HG02571 (cell line): Measurements from ENCODE around the gene SNX8.
"Not testable (repeated sequence)": the region's sequence is repeated elsewhere in the genome, so short reads cannot be mapped to it uniquely, and the experiment has no call there.

ENCODE experiments used
- ATAC-seq: cut with Tn5 transposase; IDR thresholded peaks from one replicate; pipeline ENCODE4 v1.9.1; 2021; ENCODE audit warnings: mild to moderate bottlenecking, moderate library complexity; ENCODE audit not compliant: unreplicated experiment

SNX8 gene, protein sequence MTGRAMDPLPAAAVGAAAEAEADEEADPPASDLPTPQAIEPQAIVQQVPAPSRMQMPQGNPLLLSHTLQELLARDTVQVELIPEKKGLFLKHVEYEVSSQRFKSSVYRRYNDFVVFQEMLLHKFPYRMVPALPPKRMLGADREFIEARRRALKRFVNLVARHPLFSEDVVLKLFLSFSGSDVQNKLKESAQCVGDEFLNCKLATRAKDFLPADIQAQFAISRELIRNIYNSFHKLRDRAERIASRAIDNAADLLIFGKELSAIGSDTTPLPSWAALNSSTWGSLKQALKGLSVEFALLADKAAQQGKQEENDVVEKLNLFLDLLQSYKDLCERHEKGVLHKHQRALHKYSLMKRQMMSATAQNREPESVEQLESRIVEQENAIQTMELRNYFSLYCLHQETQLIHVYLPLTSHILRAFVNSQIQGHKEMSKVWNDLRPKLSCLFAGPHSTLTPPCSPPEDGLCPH

DNA sequence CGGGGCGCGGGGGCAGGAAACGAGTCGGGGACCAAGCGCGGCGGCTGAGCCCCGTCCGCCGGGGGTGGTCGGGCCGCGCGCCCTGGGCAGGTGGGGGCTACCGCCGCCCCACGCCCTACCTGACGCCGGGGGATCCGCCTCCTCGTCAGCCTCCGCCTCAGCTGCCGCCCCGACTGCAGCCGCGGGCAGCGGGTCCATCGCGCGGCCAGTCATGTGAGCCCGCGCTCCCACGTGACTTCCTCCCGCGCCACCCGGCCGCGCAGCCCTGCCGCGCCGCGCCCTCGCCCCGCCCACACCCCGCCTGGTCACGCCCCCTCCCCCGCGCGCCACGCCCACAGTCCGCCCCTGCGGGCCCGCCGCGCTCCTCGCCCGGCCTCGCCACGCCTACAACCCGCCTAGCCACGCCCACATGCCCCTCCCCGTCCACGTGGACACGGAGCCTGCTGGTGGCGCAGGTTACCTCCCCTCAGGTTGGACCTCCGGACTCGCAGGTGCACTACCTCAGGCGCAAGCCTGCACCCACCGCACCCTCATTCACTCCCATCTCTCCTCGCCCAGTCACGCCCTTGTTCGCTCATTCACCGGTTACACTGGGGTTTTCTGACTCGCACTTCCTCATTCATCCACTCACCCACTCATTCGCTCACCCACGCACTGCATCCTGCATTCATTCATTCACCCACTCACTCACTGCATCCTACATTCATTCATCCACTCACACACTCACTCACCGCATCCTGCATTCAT lies at the start of gene SNX8:
SNX8 (minus strand) TSS at position 233 of the 747 bp plus-strand sequence; CDS start at position 213, 20 bp downstream.
- ATAC-seq: peak; percentile 78

DNA sequence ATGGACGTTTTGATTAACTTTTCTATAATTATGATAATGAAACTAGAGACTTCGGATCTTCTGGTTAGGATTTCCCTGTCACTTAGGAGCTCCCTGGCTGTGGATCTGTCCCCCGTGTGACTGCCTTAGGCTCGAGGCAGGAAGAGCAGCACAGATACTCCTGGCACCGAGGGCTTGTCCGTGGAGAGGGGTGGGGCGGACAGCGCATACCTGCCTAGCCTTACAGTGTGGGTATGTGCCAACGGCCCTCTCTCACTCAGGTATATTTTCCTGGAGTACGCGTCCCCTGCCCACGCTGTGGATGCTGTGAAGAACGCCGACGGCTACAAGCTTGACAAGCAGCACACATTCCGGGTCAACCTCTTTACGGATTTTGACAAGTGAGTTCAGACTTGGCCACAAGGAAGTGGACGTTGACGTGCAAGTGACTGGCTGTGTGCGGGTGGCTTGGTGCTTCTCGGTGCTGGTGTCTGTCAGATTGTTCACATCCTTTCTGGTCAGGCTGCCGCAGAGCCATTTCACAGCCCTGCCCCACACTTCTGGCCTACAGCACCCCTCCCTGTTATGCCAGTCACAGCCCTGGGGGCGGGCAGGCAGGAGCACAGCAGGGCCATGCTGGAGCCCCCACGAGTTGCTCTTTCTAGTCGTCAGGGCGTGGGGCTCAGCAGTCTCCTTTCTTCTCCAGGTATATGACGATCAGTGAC lies 48.3 kb upstream of the SNX8 start:
- ATAC-seq: no peak

DNA sequence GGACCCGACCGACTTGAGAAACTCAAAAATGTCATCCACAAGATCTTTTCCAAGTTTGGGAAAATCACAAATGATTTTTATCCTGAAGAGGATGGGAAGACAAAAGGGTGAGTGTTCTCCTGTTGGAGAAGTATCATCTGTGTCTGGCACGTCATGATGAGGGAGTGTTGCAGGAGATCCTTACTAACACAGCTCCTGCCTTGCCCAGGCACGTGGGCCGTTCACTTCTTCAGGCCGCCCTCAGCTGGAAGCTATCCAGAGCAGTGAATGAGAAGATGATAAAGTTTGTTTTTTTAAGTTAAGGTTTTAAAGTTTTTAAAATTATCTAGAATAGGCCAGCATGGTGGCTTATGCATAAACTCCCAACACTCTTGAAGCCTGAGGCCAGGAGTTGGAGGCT lies 46.6 kb upstream of the SNX8 start:
- ATAC-seq: no peak

DNA sequence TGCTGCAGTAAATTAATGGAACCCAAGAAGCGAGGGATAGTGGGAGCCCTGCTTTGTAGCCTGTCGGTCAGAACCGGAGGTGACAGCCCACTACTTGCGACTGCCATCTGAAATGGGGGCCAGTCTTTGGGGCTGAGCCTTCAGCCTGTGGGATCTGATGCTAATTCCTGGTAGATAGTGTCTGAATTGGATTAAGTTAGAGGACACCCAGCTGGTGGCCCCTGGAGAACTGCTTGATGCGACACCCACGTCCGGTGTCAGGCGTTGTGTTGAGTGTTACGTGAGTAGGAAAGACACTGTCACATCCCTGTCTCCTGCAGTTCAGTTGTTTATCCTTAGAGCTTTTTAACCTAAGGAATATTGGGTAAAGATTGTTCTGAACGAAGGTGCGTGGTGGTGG lies 45.4 kb upstream of the SNX8 start:
- no peak for ATAC-seq

DNA sequence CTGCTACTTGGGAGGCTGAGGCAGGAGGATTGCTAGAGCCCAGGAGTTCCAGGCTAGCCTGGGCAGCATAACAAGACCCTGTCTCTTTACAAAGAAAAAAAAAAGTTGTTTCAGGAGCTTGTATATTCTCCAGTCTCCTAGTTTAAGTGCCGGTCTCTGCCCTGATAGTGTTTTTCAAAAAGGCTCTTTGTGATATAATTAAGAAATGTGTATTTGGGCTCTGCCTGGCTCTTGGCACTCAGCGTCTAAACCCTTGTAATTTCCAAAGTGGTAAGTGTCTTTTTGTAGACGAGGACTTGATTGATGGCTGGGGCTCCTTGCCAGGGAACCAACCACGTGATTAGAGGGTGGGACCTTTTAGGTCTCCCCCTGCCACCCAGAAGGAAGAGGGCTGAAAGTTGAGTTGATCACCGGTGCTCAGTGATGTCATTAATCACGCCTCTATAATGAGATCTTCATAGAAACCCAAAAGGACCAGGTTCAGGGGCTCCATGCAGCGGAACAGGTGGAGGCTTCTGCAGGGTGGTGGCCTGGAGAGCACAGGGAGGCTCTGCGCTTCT lies 44.8 kb upstream of the SNX8 start:
- no peak for ATAC-seq

DNA sequence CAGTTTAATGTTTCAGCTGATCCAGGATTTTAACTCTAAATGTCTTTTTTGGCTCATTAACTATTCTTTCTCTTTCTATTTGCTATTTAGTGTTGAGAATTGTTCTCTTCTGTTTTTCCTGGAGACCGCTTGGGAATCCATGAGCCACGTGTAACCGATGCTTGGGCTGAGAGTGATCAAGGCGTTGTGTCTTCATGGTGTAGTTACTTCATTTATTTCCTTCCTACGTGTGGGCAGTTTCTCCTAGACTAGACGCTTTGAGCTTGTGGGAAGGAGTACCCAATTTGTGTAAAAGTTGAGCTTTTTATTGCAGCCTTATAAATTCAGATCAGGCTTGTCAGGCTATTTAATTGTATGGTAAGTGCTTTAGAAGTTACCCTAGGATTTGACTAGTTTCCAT lies 43.3 kb upstream of the SNX8 start:
- ATAC-seq: no peak

DNA sequence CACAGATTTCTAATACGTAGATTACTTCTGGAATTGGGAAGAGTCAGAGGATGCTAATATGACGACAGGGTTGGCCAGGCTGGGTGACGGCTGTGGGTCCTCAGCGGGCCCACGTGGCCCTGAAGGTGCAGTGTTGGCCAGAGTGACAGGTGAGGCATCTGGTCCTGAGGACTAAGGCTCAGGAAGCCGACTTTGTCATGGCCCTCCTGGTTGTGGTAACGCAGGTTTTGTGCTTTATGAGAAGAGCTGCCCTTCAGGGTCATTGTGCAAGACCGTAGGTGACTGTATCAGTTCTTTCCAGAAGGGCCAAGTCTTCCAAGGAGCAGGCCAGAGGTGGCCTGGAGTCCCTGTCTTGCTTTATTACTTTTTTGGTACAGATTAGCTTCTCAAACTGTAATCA lies 42.9 kb upstream of the SNX8 start:
- no peak for ATAC-seq

DNA sequence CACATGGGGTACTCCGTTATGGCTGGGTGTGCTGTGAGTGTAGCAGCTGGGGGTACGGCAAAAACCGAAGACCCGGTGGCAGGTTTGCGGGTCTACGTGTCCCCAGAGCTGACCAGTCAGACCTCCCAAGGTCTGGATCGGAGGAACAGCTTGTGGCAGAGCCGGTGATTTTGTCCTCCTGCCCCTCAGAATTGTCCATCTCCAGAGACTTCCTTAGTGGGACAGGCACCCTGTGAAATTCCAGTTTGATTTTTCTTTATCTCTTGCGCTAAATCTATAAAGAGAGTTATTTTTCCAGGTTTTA lies 41.4 kb upstream of the SNX8 start:
- ATAC-seq: no peak

DNA sequence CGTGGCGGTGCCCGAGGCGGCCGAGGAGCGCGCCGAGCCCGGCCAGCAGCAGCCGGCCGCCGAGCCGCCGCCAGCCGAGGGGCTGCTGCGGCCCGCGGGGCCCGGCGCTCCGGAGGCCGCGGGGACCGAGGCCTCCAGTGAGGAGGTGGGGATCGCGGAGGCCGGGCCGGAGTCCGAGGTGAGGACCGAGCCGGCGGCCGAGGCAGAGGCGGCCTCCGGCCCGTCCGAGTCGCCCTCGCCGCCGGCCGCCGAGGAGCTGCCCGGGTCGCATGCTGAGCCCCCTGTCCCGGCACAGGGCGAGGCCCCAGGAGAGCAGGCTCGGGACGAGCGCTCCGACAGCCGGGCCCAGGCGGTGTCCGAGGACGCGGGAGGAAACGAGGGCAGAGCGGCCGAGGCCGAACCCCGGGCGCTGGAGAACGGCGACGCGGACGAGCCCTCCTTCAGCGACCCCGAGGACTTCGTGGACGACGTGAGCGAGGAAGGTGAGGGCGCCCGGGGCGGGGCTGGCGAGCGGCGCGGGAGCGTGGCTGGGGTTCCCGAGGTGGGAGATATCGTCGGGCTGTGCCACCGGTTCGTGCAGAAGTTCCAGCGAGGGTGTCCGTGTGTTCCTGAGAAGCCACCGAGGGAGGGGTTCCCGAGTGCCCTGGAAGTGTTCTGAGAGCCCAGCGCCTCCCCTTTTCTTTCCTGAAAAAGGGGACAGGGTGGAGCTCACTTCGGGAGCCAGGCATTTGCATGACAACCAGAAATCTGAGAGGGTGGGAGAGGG lies 40.9 kb upstream of the SNX8 start:
- peak; percentile 9 for ATAC-seq

DNA sequence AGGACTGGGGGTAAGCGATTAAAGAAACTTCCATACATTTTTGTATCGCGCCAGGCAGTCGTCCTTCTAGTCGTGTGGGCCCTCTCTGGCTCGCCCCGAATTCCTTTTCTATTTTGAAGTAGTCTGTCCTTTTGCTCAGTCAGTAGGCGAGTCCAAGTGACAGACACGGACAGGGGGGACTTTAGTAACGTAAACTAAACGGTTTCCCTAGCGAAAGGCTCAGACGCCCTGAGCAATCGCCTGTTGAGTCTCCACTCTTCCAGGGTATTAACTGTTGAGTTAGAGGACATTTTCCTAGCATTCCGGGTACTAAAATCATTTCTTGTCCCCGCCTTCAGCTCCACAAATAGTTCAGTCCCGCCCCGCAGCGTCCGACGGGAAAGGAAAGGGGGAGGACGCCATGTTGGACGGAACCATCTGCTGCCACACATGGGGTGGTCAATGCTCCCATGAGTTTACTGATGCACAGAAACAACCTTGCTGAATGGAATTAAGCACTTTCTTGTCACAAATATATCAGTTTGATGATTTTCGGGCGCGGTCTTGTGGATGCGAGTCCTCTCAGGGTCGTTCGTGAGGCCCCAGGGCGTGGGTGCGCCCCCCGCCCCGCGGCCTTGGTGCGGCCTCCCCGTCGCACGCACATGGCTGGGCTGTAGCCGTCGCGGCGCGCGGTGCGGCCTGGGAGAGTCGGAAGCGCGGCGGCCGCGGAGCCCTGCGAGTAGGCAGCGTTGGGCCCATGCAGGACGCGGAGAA lies 40.1 kb upstream of the SNX8 start, which contains the start of gene EIF3B:
EIF3B (plus strand) TSS at position 642 of the 753 bp plus-strand sequence; CDS start at position 737, 95 bp downstream.
- peak; percentile 75 for ATAC-seq

DNA sequence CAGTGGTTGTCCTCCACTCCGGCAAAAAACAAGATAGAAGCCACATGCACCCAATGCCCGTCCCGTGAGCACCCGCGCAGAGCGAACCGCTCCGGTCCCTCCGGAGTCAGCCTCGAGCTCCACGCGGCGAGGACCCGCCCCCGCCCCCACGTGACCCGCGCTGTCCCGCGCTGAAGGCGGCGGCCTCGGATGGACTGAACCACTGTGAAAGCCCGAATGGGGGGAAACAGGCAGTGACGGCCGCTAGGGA lies 39.6 kb upstream of the SNX8 start:
- ATAC-seq: peak; percentile 55

DNA sequence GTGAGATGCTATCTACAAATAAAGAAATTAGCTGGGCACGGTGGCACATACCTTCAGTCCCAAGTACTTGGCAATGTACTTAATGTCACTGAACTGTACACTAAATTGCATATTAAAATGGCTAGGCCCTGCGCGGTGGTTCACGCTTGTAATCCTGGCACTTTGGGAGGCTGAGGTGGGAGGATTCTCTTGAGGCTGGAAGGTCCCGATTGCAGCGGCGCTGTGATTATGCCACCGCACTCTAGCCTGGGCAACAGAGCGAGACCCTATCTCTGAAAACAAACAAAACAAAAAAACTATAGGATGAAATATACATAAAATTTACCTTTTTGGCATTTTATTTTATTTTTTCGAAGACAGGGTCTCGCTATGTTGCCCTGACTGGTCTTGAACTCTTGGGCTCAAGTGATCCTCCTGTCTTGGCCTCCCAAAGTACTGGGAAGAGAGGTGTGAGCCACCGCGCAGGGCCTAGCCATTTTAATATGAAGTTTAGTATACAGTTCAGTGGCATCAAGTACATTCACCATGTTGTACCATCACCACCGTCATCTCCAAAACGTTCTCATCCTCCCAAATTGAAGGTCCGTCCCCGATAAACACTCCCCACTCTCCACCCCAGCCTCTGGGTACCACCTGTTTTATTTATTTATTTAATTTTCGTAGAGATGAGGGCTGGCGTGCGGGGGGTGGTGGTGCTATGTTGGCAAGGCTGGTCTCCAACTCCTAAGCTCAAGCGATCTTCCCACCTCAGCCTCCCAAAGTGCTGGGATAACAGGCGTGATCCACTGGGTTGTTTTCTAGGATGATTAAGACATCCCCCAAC lies 39.1 kb upstream of the SNX8 start:
- no peak for ATAC-seq

DNA sequence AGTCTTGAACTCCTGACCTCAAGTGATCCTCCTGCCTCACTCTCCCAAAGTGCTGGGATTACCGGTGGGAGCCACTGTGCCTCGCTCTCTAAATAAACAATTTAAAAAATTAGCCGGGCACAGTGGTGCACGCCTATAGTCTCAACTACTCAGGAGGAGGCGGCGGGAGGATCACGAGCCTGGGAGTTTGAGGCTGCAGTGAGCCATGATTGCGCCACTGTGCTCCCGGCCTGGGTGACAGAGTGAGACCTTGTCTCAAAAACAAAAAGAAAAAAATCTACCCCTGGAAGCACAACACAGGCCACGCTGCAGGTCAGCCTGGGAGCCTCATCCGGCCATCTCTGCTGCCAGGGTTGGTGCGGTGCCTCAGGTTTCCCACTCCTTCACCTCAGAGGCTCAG lies 36.6 kb upstream of the SNX8 start:
- ATAC-seq: no peak

DNA sequence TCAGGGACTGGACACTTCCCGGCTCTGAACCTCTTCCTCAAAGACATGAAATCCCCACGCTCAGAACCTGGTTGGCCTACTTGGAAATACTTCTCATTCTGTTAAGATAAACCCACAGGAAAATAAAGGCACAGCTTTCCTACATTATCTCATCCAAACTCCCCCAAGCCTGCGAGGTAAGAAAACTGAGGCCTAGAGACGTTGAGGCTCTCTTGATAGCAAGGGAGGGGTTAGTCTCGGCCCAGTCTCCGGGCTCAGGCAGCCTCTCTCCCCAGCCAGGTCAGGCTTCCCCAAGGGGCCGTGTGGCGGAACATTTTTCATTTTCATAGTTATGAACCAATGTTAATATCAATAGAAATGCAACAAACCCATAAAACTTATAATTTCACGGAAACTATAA lies 35.8 kb upstream of the SNX8 start:
- ATAC-seq: no peak

DNA sequence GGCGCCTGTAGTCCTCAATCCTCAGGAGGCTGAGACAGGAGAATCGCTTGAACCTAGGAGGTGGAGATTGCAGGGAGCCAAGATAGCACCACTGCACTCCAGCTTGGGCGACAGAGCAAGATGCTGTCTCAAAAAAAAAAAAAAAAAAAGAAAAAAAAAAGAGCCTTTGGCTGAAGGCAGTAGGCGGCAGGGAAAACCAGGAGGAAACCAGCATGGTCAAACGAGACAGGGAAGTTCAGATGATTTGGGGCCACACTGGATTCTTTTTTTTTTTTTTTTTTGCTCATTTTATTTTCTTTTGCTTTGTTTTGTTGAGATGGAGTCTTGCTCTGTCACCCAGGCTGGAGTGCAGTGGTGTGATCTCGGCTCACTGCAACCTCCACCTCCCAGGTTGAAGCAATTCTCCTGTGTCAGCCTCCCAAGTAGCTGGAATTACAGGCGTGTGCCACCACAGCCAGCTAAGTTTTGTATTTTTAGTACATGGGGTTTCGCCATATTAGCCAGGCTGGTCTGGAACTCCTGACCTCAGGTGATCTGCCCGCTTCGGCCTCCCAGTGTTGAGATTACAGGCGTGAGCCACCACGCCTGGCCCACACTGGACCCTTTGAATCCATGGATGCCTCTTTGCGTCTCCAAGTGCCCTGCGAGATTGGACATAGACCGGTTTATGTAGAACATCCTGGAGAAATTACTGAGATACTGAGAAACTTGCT lies 33.3 kb upstream of the SNX8 start:
- not testable (repeated sequence) for ATAC-seq

DNA sequence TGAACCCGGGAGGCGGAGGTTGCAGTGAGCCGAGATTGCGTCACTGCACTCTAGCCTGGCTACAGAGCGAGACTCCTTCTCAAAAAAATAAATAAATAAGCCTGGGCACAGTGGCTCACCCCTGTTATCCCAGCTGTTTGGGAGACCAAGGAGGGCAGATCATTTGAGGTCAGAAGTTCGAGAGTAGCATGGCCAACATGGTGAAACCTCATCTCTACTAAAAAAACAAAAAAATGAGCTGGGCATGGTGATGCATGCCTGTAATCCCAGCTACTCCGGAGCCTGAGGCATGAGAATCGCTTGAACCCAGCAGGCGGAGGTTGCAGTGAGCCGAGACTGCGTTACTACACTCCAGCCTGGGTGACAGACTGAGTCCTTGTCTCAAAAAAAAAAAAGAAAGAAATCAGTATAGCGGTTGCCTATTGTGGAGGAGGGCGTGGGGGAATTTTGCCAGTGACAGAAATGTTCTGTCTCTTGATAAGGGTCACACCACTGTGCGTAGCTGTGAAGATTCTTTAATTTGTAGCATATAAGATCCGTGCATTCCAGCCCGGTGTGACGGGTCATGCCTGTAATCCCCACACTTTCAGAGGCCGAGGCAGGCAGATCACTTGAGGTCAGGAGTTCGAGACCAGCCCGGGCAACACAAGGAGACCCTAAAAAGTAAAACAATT lies 22.5 kb upstream of the SNX8 start:
- ATAC-seq: no peak

DNA sequence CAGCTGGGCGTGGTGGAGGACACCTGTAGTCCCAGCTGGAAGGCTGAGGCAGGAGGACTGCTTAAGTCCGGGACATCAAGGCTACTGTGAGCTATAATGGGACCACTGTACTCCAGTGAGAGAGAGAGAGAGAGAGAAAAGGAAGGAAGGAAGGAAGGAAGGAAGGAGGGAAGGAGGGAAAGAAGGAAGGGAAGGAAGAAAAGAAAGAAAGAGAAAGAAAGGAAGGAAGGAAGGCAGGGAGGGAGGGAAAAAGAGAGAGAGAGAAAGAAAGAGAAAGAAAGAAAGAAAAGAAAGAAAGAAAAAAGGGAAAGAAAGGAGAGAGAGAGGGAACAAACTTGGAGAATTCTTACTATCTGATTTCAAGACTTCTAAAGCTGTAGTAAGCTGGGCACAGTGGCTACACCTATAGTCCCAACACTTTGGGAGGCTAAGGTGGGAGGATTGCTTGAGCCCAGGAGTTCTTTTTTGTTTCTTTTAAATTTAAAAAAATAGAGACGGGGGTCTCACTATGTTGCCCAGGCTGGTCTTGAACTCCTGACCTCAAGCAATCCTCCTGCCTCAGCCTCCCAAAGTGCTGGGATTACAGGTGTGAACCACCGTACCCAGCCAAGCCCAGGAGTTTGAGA lies 18.5 kb upstream of the SNX8 start:
- ATAC-seq: not testable (repeated sequence)

DNA sequence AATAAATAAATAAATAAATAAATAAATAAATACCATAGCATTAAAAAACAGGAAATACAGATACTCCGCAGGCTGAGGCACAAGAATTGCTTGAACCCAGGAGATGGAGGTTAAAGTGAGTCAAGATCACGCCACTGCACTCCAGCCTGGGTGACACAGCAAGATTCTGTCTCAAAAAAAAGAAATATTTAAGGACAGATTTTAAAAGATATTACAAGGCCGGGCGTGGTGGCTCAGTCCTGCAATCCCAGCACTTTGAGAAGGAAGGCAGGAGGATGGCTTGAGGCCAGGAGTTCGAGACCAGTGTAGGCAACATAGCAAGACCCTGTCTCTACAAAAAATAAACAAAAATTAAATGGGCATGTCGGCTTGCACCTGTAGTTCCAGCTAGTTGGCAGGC lies 17.5 kb upstream of the SNX8 start:
- no peak for ATAC-seq
